Measurements from ENCODE around the gene TMEM88. TPM values are rescaled to one million over a fixed set of nuclear protein-coding genes. Genes with fewer than 3 reads are reported as not detected.

TMEM88 gene
- total RNA-seq, 1 donor from 2014 or later, result 7.1 TPM

- Mint-ChIP-seq H3K9me3 (no peaks in the 10 kb centered on the region), H3K27me3 (no peaks in the 10 kb centered on the region), H3K4me1 (peaks cover 49% of the 10 kb centered on the region), H3K4me3 (peak overlapping the region; percentile 98), H3K36me3 (ENCODE audit: low read depth) (peaks cover 64% of the 10 kb centered on the region), H3K27ac (no peak overlapping the region)
- ChIA-PET POLR2A (interaction anchor here (0.7 to 5.1 kb wide), 3 partner anchors 10 to 120 kb away, joined by 6 to 136 read pairs (median 98); partner anchors contain the start of genes CYB5D1, KDM6B, NAA38 and TMEM88), CTCF (interaction anchor here (1.4 to 2.8 kb wide), 2 partner anchors 11 to 102 kb away, joined by 3 to 23 read pairs; no protein-coding TSS in a partner anchor)
- TF ChIP-seq, protein P1, sequence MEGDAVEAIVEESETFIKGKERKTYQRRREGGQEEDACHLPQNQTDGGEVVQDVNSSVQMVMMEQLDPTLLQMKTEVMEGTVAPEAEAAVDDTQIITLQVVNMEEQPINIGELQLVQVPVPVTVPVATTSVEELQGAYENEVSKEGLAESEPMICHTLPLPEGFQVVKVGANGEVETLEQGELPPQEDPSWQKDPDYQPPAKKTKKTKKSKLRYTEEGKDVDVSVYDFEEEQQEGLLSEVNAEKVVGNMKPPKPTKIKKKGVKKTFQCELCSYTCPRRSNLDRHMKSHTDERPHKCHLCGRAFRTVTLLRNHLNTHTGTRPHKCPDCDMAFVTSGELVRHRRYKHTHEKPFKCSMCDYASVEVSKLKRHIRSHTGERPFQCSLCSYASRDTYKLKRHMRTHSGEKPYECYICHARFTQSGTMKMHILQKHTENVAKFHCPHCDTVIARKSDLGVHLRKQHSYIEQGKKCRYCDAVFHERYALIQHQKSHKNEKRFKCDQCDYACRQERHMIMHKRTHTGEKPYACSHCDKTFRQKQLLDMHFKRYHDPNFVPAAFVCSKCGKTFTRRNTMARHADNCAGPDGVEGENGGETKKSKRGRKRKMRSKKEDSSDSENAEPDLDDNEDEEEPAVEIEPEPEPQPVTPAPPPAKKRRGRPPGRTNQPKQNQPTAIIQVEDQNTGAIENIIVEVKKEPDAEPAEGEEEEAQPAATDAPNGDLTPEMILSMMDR (IDR thresholded peaks at IDR 0.05), result no peak
- intact Hi-C loops (cut with micrococcal nuclease), result no loop called here
- DNase-seq (peak; percentile 15), ATAC-seq (ENCODE audit: low read depth) (no peak)
These were observed 8.7 kb upstream of the TMEM88 start for GRCh38 chr17:7846063-7846735.

DNA sequence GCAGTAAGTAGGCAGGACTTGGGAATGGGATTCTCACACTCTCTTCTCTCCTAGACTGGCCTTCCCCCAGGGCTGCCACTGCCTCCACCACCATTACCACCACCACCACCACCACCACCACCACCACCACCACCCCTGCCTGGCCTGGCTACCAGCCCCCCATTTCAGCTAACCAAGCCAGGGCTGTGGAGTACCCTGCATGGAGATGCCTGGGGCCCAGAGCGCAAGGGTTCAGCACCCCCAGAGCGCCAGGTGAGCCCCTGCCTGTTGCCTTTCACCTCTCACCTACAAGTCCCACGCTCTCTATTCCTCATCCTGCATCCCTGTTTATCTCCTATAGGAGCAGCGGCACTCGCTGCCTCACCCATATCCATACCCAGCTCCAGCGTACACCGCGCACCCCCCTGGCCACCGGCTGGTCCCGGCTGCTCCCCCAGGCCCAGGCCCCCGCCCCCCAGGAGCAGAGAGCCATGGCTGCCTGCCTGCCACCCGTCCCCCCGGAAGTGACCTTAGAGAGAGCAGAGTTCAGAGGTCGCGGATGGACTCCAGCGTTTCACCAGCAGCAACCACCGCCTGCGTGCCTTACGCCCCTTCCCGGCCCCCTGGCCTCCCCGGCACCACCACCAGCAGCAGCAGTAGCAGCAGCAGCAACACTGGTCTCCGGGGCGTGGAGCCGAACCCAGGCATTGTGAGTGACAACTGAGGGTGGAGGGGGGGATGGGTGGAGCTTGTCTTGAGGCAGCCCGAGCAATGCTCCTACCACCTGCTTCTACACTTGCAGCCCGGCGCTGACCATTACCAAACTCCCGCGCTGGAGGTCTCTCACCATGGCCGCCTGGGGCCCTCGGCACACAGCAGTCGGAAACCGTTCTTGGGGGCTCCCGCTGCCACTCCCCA lies 7.9 kb upstream of the TMEM88 start:
- H3K36me3 Mint-ChIP-seq (ENCODE audit: low read depth), result peaks cover 73% of the 10 kb centered on the region
- TF ChIP-seq, protein P1 (IDR thresholded peaks at IDR 0.05), result no peak
- DNase-seq (no peak), ATAC-seq (ENCODE audit: low read depth) (no peak)
- no peaks in the 10 kb centered on the region for H3K9me3 Mint-ChIP-seq
- peaks cover 54% of the 10 kb centered on the region for H3K4me1 Mint-ChIP-seq
- POLR2A ChIA-PET, result interaction anchor here (0.7 to 5.1 kb wide), 2 partner anchors 9 to 121 kb away, joined by 6 to 98 read pairs; partner anchors contain the start of genes CYB5D1, NAA38 and TMEM88
- intact Hi-C loops (cut with micrococcal nuclease), result no loop called here
- H3K4me3 Mint-ChIP-seq, result peak overlapping the region; percentile 98
- CTCF ChIA-PET, result interaction anchor here (2.8 kb wide), 1 partner anchor 12 kb away, joined by 23 read pairs; no protein-coding TSS in a partner anchor
- H3K27ac Mint-ChIP-seq, result no peak overlapping the region
- no peaks in the 10 kb centered on the region for H3K27me3 Mint-ChIP-seq

GRCh38 chr17:7848131-7848579 lies 6.7 kb upstream of the TMEM88 start:
- no peaks in the 10 kb centered on the region for H3K27me3 Mint-ChIP-seq
- peaks cover 52% of the 10 kb centered on the region for H3K4me1 Mint-ChIP-seq
- H3K9me3 Mint-ChIP-seq, result no peaks in the 10 kb centered on the region
- POLR2A ChIA-PET, result interaction anchor here (0.9 kb wide), 1 partner anchor 13 kb away, joined by 4 read pairs; no protein-coding TSS in a partner anchor
- ATAC-seq (ENCODE audit: low read depth), result no peak
- CTCF ChIA-PET, result no interaction called here
- intact Hi-C loops (cut with micrococcal nuclease), result no loop called here
- peaks cover 75% of the 10 kb centered on the region for H3K36me3 Mint-ChIP-seq (ENCODE audit: low read depth)
- no peak for DNase-seq
- TF ChIP-seq, protein P1 (IDR thresholded peaks at IDR 0.05), result no peak
- H3K4me3 Mint-ChIP-seq, result no peak overlapping the region
- no peak overlapping the region for H3K27ac Mint-ChIP-seq

- TF ChIP-seq, protein P1 (IDR thresholded peaks at IDR 0.05), result no peak
- Mint-ChIP-seq H3K4me1 (peaks cover 49% of the 10 kb centered on the region), H3K4me3 (no peak overlapping the region), H3K27ac (no peak overlapping the region), H3K27me3 (no peaks in the 10 kb centered on the region), H3K9me3 (no peaks in the 10 kb centered on the region), H3K36me3 (ENCODE audit: low read depth) (peaks cover 72% of the 10 kb centered on the region)
- POLR2A ChIA-PET, result interaction anchor here (3.9 kb wide), 1 partner anchor 13 kb away, joined by 35 read pairs; no protein-coding TSS in a partner anchor
- no peak for DNase-seq
- intact Hi-C loops (cut with micrococcal nuclease), result no loop called here
- ATAC-seq (ENCODE audit: low read depth), result no peak
- CTCF ChIA-PET, result interaction anchor here (3.2 kb wide), 1 partner anchor 14 kb away, joined by 35 read pairs; no protein-coding TSS in a partner anchor
These were observed 6.1 kb upstream of the TMEM88 start for GRCh38 chr17:7848739-7849129.

All from activated B cell treated with CpG ODN at 0.5 μM for 24 hours (primary cell).